ENCODE results near the gene YPEL5.

The YPEL5 gene

GRCh38 chr2:30193104-30193681, 46.4 kb downstream of the YPEL5 start:
- Histone ChIP-seq H3K27ac (no peak overlapping the region), H3K9ac (no peak overlapping the region), H3K4me1 (ENCODE audit: low read depth, poor library complexity, severe bottlenecking) (no peaks in the 10 kb centered on the region), H3K36me3 (ENCODE audit: insufficient read depth) (no peaks in the 10 kb centered on the region), H2AFZ (ENCODE audit: low read depth) (no peak overlapping the region), H3K79me2 (ENCODE audit: insufficient read depth, low read depth) (no peaks in the 10 kb centered on the region), H3K4me2 (no peak overlapping the region), H4K20me1 (ENCODE audit: insufficient read depth) (no peaks in the 10 kb centered on the region), H3K4me3 (IDR thresholded peaks at IDR 0.05; ENCODE audit: insufficient read depth, low read depth, low read length) (no peak overlapping the region), H3K27me3 (ENCODE audit: insufficient read depth, low read depth) (no peaks in the 10 kb centered on the region)
- no peak for TF ChIP-seq CTCF (conservative IDR thresholded peaks at IDR 0.05; ENCODE audit: low read depth, low read length)

- H4K20me1 ChIP-seq (ENCODE audit: insufficient read depth), result no peaks in the 10 kb centered on the region
- no peak for TF ChIP-seq CTCF (conservative IDR thresholded peaks at IDR 0.05; ENCODE audit: low read depth, low read length)
- H3K27me3 ChIP-seq (ENCODE audit: insufficient read depth, low read depth), result no peaks in the 10 kb centered on the region
- H3K27ac ChIP-seq, result no peak overlapping the region
- H3K4me3 ChIP-seq (IDR thresholded peaks at IDR 0.05; ENCODE audit: insufficient read depth, low read depth, low read length), result no peak overlapping the region
- H2AFZ ChIP-seq (ENCODE audit: low read depth), result no peak overlapping the region
- no peaks in the 10 kb centered on the region for H3K36me3 ChIP-seq (ENCODE audit: insufficient read depth)
- H3K9ac ChIP-seq, result no peak overlapping the region
- H3K4me1 ChIP-seq (ENCODE audit: low read depth, poor library complexity, severe bottlenecking), result no peaks in the 10 kb centered on the region
- H3K79me2 ChIP-seq (ENCODE audit: insufficient read depth, low read depth), result no peaks in the 10 kb centered on the region
- no peak overlapping the region for H3K4me2 ChIP-seq
Observed at GRCh38 chr2:30194421-30194820, 47.6 kb downstream of the YPEL5 start.

- H3K9ac ChIP-seq, result no peak overlapping the region
- no peak overlapping the region for H2AFZ ChIP-seq (ENCODE audit: low read depth)
- H3K79me2 ChIP-seq (ENCODE audit: insufficient read depth, low read depth), result no peaks in the 10 kb centered on the region
Observed at GRCh38 chr2:30195016-30195415, 48.2 kb downstream of the YPEL5 start.

GRCh38 chr2:30197570-30198192, 50.9 kb downstream of the YPEL5 start:
- Histone ChIP-seq H3K27ac (no peak overlapping the region), H3K4me1 (ENCODE audit: low read depth, poor library complexity, severe bottlenecking) (no peaks in the 10 kb centered on the region), H3K79me2 (ENCODE audit: insufficient read depth, low read depth) (no peaks in the 10 kb centered on the region), H3K36me3 (ENCODE audit: insufficient read depth) (no peaks in the 10 kb centered on the region), H2AFZ (ENCODE audit: low read depth) (no peak overlapping the region), H3K4me2 (no peak overlapping the region), H3K27me3 (ENCODE audit: insufficient read depth, low read depth) (no peaks in the 10 kb centered on the region), H4K20me1 (ENCODE audit: insufficient read depth) (no peaks in the 10 kb centered on the region), H3K9ac (no peak overlapping the region), H3K4me3 (IDR thresholded peaks at IDR 0.05; ENCODE audit: insufficient read depth, low read depth, low read length) (no peak overlapping the region)
- no peak for TF ChIP-seq CTCF (conservative IDR thresholded peaks at IDR 0.05; ENCODE audit: low read depth, low read length)

More at GRCh38 chr2:30195016-30195415, 48.2 kb downstream of the YPEL5 start:
- no peaks in the 10 kb centered on the region for H4K20me1 ChIP-seq (ENCODE audit: insufficient read depth)
- no peak overlapping the region for H3K4me2 ChIP-seq
- H3K4me1 ChIP-seq (ENCODE audit: low read depth, poor library complexity, severe bottlenecking), result no peaks in the 10 kb centered on the region
- no peak overlapping the region for H3K27ac ChIP-seq
- no peak for TF ChIP-seq CTCF (conservative IDR thresholded peaks at IDR 0.05; ENCODE audit: low read depth, low read length)
- no peak overlapping the region for H3K4me3 ChIP-seq (IDR thresholded peaks at IDR 0.05; ENCODE audit: insufficient read depth, low read depth, low read length)
- no peaks in the 10 kb centered on the region for H3K27me3 ChIP-seq (ENCODE audit: insufficient read depth, low read depth)
- no peaks in the 10 kb centered on the region for H3K36me3 ChIP-seq (ENCODE audit: insufficient read depth)
